HG03175 (cell line): Measurements from ENCODE around the gene SPATA13.
A peak's percentile ranks its signal among the peaks of the same experiment; 100 is the strongest.

Source experiments
- ATAC-seq: cut with Tn5 transposase; IDR thresholded peaks from one replicate; pipeline ENCODE4 v1.9.1; 2021; ENCODE audit warnings: mild to moderate bottlenecking, moderate library complexity; ENCODE audit not compliant: unreplicated experiment

Gene SPATA13

DNA sequence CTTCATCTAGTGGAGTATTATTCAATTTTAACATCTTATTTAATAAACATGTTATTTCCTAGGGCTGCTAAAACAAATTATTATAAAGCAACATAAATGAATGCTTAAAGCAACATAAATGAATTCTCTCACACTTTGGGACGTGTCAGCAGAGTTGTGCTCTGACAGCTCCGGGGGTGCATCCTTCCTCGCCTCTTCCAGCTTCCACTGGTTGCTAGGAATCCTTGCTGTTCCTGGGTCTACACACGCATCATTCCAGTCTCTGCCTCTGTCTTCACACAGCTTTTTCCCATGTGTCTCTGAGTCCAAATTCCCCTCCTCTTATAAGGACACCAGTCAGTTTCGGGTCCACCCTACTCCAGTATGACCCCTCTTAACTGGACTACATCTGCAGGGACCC, 21.6 kb upstream of the SPATA13 start:
- ATAC-seq, result no peak

DNA sequence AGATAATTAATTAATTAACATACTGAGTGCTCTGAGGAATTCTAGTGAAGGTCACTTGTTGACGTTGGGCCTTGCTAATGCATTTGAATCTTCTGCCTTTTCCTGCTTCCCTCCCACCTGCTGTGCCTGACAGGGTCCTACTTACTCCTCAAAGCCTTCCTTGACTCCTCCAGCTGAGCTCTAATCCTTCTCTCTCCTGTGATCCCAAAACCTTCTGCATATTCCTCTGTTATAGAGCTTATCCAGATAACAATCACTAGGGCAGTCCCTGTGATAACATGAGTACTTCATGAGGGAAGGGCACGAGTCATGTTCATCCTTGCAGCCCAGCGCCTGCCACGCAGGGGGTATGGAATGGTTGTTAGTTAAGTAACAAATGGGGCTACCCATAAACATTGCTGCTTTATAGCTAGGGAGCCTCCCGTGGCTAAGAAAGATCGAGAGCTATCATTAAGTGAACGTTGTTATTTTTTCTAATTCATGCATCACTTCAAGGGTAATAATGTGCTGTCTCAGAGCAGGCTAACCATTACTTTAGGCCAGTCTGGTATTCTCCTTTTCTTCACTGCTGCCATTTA, 19.1 kb upstream of the SPATA13 start:
- ATAC-seq, result no peak

DNA sequence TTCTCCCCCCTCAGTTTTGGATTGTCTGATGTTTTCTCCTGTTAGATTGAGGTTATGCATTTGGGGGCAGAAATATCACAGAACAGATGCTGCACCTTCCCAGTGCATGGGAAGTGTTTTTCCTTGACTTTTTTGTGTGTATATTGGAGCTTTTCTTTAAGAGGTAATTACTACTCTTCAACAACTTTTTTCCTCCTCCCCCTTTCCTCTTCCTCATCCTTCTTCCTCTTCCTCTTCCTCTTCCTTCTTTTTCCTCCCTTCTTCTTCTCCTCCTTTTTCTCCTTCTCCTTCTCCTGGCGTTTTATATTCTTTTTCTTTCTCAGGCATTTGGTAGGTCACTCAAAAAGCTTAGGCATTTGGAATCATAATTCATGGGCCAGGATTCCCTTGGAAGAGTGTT, 18.1 kb upstream of the SPATA13 start:
- no peak for ATAC-seq

DNA sequence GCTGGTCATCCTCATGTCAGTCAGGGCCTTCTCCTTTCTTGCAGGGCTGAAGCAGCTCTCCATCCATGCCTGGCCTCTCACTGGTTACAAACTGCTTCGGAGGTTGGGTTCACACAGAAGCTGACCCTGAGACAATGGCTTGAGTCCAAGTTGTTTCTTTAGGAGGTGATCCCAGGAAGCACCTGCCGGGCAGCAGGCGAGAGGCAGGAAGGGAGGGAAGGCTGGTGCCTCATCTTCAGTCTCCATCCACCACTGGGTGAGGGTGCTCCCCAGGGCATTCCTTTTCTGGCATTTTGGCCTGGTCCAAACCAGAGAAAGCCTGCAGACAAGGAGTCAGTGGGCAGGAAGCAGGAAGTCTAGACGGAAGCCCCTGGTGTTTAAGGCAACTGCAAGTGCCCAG, 17.6 kb upstream of the SPATA13 start:
- ATAC-seq, result no peak

DNA sequence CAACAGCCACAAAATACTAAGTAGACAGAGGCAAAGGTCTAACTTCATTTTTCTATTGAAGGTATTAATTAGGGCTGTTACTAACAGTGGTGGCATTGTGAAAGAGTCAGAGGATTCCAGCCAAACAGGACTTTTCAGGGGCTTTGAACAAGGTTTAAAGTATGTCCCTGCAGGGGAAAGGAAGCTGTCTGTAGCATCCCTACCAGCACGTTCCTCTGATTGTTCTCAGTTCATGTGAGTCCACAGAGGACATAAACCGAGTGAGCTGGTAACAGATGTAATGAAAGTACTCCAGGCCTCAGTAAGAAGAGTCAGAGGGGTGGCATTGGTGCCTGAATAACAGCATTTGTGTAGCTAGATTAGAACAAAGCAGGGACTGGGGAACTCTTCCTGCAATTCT, 15.3 kb upstream of the SPATA13 start:
- no peak for ATAC-seq

- no peak for ATAC-seq
Measured at GRCh38 chr13:24145674-24146073, 14.8 kb upstream of the SPATA13 start.

DNA sequence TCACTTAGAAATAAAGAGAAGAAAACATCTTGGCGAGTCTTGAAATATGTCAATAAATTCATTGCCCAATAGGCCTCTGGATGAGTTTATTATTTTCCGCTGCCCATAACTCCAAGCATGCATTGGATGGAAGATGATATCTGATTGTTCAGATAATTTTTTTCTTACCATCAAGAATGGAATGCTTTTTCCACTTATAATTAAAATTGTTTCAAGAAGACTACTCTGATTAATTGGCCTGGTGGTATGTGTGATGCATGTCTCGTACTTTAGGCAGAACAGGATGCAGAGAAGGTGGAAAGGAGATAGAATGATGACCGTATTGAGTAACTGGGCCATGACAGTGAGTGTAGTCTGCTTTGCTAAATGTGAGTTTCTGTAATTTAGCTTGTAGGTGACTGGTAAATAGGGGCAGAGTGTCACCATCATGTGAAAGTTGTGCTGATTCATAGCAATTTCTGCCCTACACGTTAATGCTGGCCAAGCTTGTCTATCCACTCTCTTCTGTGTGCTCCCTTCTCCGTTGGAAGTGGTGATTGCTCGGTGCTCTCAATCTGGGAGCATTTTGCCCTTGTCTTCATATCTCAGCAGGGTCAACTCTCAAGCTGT, 13.5 kb upstream of the SPATA13 start:
- peak; percentile 10 for ATAC-seq

- ATAC-seq, result peak; percentile 94
Measured at GRCh38 chr13:24147570-24147963, 13.0 kb upstream of the SPATA13 start.

DNA sequence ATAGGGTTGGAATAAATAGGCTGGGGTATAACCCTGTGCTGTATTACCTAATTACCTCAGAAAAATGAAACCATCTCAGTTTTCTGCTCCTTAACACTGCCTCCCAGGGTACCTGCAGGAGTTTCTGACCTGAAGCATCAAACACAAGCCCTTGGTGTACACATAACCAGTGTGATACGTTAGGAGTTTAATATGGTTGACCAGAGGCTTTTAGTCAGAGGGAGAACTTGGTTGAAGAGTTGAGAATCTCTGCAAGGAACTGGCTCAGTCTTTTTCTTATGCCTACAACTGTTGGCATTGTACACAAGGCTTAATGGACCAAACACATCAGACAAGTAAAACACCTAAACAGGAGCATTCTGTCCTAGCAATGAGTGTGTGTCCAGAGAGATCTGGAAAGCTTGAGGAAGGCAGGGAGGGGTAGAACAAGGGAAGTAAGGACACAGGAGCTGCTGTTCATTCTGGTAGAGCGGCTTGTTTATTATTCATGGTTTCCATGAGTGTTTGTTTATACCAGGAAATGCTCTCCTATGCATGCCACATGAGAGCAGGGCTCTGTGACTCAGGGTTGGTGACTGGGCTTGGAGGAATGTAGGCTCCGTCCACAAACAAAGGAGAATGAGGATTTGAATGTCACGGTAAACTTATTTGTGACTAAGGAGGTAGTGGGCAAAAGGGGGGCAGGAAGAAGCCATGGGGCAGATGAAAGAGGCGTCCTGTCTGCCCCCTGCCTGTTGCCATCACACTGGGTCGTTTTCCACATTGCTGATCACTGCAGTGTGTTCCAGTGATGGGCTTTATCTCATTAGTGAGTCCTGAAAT, 11.9 kb upstream of the SPATA13 start:
- no peak for ATAC-seq

DNA sequence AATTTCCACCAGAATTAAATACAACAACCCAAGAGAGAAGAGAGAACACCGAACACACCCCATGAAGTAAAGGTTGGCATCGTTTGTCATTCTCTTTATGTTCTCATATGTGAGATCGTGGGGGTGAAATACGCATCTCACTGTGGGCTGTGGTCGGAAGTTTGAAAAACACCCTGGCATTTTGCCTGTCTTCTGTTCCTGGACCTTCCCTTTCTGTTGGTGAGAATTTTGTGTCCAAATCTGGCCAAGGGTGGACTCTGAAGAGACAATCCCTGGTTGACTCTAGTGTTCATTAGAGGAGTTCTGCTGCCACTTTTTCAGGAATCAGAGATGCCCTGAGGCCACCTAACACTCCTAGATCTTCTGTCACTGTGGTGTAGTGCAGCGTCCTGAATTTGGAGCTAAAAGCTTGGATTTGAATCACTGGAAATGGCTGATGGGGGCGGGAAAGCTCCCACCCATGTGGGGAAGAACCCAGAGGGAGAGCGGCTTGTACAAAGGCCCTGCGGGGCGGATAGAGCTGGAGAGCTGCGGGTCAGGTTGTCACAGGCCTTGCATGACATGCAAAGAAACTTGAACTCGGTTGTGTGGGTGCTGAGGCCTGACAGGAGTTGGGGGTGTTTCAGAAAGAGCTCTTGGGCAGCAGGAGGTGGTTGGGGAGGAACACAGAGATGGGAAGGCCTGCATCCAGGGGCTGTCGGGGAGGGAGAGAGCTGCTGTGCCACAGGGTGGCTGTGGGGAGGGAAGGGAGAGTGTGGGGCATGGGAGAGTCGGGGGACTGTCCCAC, 11.1 kb upstream of the SPATA13 start:
- no peak for ATAC-seq

DNA sequence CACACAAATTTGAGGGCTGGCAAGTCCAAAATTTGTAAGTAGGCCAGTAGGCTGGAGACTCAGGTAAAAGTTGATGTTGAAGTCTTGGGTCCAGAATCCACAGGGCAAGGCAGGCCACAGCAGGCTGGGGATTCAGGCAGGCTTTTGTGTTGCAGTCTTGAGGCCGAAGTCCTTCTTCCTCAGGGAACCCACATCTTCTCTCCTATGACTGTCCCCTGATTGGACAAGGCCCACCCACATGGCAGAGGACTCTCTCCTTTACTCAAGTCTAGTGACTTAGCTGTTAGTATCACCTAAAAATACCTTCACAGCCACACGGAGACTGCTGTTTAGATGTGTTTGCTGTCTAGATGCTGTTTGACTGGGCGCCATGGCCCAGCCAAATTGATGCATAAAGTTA, 9.9 kb upstream of the SPATA13 start:
- ATAC-seq, result no peak

- ATAC-seq, result no peak
Measured at GRCh38 chr13:24151864-24152263, 8.7 kb upstream of the SPATA13 start.

DNA sequence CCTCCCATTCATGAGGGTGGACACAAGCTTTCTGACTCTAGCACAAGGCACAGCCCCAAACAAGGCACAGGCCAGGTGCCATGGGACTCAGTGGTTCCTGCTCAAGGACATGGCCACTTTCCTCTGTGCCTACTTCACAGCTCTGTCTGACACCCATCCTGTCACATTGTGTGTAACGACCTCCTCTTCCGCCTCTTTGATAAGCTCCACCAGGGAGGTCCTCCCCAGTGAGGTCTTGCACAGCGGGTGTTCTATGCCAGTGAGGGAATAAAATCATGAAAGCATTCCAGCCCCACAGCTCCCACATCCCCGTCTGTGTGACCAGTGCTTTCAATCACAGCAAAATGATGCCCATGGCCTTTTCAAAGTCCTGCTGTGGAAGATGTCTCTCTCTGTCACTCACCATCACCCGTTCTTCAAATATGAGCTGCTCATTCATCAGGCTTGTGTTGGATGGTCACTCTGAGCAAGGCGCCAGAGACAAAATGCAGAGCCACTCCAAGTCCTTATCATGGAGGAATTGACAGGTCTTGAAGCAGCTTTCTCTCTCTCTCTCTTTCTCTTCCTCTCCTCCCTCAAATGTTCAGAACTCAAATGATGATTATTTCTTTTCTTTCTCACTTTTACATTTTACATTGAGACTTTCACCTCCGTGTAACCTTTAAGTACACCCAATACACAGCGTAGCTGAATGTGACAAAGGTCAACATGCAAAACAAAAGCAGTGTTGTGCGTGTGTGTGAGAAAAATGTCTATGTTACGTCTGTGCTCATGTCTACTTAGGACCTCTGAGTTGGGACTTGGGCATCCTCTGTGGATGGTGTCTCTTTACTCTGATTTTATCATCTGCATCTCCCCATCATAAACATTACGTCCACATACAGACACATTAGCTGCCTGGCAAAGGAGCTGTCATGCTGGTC, 8.0 kb upstream of the SPATA13 start:
- no peak for ATAC-seq

GRCh38 chr13:24153347-24153746, 7.2 kb upstream of the SPATA13 start:
- no peak for ATAC-seq

DNA sequence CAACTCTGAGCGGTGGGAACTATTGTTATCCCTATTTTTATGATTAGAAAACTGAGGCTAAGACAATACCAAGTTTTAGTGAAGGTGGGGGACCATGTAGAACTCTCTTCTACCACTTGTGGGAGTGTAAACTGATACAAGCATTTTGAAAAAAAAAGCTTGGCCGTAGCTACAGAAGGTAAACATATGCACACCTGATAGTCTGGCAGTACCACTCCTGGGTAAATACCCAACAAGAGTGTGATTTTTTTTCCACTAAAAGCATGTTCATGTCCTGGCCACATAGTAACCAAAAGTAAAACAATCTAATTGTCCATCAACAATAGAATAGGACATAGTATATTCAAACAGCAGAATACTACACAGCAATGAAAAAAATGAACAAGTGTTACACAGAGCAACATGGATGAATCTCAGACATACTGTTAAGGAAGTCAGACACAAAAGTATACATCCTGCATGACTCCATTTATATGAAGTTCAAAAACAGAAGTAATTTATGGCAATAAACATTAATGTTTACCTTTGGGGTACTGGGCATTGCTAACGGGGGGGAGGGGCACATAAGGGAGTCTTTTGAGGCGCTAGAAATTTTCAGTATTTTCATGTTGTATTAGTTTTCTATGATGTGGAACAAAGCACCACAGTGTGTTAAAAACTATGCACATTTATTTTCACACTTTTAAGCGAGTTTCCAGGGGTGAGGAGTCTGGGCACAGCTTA, 6.4 kb upstream of the SPATA13 start:
- ATAC-seq, result no peak

GRCh38 chr13:24159357-24159756, 1.2 kb upstream of the SPATA13 start:
- ATAC-seq, result no peak

DNA sequence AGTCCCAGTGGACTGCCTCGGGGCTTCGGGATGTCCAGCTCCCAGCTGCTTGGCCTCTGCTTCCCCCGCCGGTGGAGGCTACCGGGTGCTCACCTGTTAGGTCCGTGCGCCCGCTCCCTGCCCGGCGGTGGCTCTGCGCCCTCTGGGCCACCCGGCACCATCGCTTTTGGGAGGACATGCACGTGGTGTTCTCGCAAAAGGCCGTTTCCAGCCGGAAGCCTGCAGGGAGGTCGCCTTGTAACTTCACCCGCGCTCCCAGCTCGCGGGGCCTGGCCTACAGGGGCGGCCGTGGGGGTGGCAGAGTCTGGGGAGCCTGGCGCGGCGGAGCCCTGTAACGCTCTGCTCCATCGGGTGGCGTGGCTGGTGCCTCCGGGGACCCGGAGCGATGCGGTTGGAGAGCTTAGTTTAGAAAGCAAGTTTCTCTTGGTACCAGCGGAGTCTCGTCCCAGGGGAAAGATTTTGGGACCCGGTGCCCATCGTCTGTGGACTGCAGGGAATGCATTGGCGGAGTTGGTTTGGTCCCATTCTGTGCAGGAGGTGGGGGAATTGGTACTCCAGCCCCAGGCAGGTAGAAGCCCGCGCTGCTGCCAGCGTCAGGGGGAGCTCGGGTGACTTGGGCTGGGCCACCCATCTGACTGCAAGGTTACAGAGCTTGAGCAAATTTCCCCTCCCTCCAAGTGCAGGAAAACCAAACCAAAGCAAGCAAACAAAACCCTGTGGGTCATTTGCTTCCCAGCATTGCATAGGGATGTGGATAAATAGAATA, 673 bp downstream of the SPATA13 start:
- ATAC-seq, result peak; percentile 50

DNA sequence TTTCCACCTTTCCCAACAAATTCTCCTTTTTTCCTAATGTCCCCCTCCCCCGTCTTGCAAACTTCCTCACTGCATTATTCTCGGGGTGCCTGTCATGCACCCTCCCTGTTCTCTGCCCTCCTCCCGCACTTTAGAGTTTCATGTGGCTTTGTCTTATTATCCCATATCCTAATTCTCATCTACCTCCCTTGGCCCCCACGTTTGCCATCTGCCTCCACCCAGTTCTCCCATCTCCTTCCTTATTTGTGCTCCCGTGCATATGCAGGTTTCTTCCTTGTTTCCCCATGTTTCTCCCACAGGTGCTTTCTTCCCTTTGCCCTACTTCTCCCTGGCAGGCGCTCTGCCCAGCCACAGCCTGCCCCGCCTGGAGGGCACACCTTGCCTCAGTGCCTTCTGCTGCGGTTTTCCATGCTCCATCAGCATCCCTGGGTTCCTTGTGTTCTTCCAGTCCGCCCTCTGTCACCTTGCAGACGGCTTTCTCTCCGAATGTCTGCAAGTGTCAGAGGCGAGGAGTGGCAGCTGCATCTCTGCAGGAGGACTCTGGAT, 1.5 kb downstream of the SPATA13 start:
- no peak for ATAC-seq

DNA sequence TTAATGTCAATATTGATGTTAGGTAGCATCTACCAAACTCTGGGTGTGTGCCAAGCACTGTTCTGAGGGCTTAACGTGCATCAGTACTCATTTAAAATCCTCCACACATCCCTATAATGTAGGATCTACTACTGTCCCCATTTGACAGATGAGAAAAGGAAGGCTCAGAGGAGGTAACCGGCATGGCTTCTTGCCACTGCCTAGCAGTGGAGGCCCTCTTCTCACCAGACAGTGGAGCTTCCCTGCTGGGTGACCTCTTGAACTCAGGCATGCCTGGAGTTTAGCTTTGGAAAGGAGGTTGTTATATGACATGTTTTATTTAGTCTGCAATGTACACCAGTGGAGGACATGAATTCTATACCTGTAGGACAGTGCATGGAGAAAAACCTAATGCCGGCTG, 2.1 kb downstream of the SPATA13 start:
- ATAC-seq, result no peak
